Natural killer cell treated with Interleukin-12 subunit alpha and Interleukin-12 subunit beta and Interleukin-15 and Interleukin-18, amount 100 ng/mL, for 72 hours (primary cell): ENCODE data around the gene CARF. TPM values are rescaled to one million over a fixed set of nuclear protein-coding genes. Genes with fewer than 3 reads are reported as not detected.

Experiments
- ATAC-seq, 2 donors: fragments of 150-1000 bp; cut with Tn5 transposase in 1 of 2; sonication (Bioruptor Pico), chemical (Tn5 transposase) in 1 of 2; 2 replicates each; pipeline ENCODE4 v1.10.0; 2021
- DNase-seq: peaks from one replicate; pipeline ENCODE4 v3.0.0; 2022; ENCODE audit warnings: low spot score
- H3K27ac Mint-ChIP-seq, 2 donors: 1 replicate in 1 of 2; 2 replicates in 1 of 2; pipeline ENCODE4 v1.8.0; 2022; ENCODE audit warnings: mixed read lengths in 2 of 2, mild to moderate bottlenecking in 1 of 2, moderate library complexity in 1 of 2
- H3K27me3 Mint-ChIP-seq, 2 donors: 1 replicate in 1 of 2; 2 replicates in 1 of 2; pipeline ENCODE4 v1.8.0; 2022; ENCODE audit warnings: mixed read lengths in 2 of 2
- H3K36me3 Mint-ChIP-seq: one replicate; pipeline ENCODE4 v1.8.0; 2022; ENCODE audit warnings: mixed read lengths
- H3K4me1 Mint-ChIP-seq, 2 donors: 1 replicate in 1 of 2; 2 replicates in 1 of 2; pipeline ENCODE4 v1.8.0; 2022; ENCODE audit warnings: low read depth in 2 of 2, mixed read lengths in 2 of 2, mild to moderate bottlenecking in 1 of 2
- H3K4me3 Mint-ChIP-seq: one replicate; pipeline ENCODE4 v1.8.0; 2022; ENCODE audit warnings: mixed read lengths
- H3K9me3 Mint-ChIP-seq: 2 replicates; pipeline ENCODE4 v1.8.0; 2022; ENCODE audit warnings: mixed read lengths
- total RNA-seq, 2 donors: library from RNA; stranded (reverse); gene quantifications; one replicate each; pipeline ENCODE4 v1.2.3, GENCODE V29; 2022

Gene CARF
- total RNA-seq, 2 donors from 2014 or later, result 3.4 to 4.7 TPM

DNA sequence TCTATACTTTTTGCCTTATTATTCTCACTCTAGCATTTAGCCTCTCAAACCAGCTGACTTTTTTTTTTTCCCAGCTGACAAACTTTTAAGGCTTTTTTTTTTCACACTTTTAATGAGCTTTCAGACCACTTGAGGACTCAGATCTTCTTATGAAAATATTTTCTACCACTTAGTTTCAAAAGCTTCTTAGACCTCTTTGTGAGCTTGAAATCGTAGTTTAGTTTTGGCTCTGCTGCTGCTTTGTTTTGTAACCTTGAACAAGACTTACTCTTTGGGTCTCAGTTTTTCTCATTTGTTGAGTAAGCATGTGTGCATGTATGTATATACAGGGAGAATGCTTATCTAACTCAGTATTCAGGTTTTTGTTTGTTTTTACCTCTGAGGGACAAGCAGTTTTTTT lies 106.1 kb downstream of the CARF start:
- no peaks in the 10 kb centered on the region for H3K27me3 Mint-ChIP-seq
- no peaks in the 10 kb centered on the region for H3K36me3 Mint-ChIP-seq
- no peak for ATAC-seq
- no peaks in the 10 kb centered on the region for H3K9me3 Mint-ChIP-seq
- no peak for DNase-seq
- H3K27ac Mint-ChIP-seq, result peak overlapping the region in 1 of 2 donors; percentile 40
- peaks cover 16 to 30% of the 10 kb centered on the region in 2 donors for H3K4me1 Mint-ChIP-seq
- peak overlapping the region; percentile 23 for H3K4me3 Mint-ChIP-seq

DNA sequence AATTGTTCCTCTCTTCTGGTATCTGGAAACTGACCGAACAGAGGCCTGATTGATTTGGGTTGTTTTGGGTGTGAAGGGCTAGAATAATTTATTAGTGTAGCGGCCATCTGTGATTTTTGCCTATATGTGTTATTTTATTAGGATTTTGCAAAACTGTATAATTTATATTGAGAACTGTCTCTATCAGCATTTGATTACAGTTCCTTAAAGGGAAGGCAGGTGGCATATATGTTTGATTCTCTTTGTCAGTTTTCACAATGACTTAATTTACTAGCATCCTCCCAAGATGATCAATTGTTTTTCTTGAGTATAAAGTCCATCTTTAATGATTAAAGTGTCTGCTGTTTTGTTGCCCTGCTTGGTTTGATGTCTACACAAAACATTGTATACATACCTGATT lies 107.1 kb downstream of the CARF start:
- no peaks in the 10 kb centered on the region for H3K27me3 Mint-ChIP-seq
- H3K4me3 Mint-ChIP-seq, result peak overlapping the region; percentile 13
- peak overlapping the region in 1 of 2 donors; percentile 14 for H3K27ac Mint-ChIP-seq
- peaks cover 16 to 27% of the 10 kb centered on the region in 2 donors for H3K4me1 Mint-ChIP-seq
- ATAC-seq, result no peak
- H3K9me3 Mint-ChIP-seq, result no peaks in the 10 kb centered on the region
- no peaks in the 10 kb centered on the region for H3K36me3 Mint-ChIP-seq
- DNase-seq, result no peak

DNA sequence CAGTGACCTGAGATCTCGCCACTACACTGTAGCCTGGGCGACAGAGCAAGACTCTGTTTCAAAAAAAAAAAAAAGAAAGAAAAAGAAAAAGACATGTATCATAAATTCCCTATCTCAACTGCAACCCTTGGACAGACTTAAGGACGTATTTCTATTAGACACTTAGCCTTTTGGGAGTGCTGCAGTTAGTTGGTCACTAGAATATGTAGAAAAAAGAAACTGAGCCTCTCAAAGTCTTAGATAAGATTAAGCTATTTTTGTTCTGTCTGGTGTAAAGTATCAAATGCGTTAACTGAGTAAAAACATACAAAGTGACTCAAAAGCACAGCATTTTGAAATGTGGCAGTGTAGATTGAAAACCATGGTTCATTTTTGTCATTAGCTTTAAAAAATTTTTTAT lies 109.9 kb downstream of the CARF start:
- Mint-ChIP-seq H3K27me3 (no peaks in the 10 kb centered on the region), H3K4me1 (peaks cover 9 to 18% of the 10 kb centered on the region in 2 donors), H3K4me3 (no peak overlapping the region), H3K27ac (no peak overlapping the region), H3K36me3 (no peaks in the 10 kb centered on the region), H3K9me3 (no peaks in the 10 kb centered on the region)
- no peak for ATAC-seq
- DNase-seq, result no peak

- no peak overlapping the region for H3K27ac Mint-ChIP-seq
- no peaks in the 10 kb centered on the region for H3K27me3 Mint-ChIP-seq
- H3K36me3 Mint-ChIP-seq, result no peaks in the 10 kb centered on the region
- peaks cover 9 to 18% of the 10 kb centered on the region in 2 donors for H3K4me1 Mint-ChIP-seq
- H3K9me3 Mint-ChIP-seq, result no peaks in the 10 kb centered on the region
- ATAC-seq, result no peak
- H3K4me3 Mint-ChIP-seq, result no peak overlapping the region
- no peak for DNase-seq
Observed at GRCh38 chr2:203022751-203023150, 110.7 kb downstream of the CARF start.

- Mint-ChIP-seq H3K4me1 (no peaks in the 10 kb centered on the region), H3K9me3 (no peaks in the 10 kb centered on the region), H3K36me3 (no peaks in the 10 kb centered on the region), H3K4me3 (no peak overlapping the region), H3K27me3 (no peaks in the 10 kb centered on the region), H3K27ac (no peak overlapping the region)
- DNase-seq (no peak), ATAC-seq (no peak)
Observed at GRCh38 chr2:203025592-203025991, 113.5 kb downstream of the CARF start.

DNA sequence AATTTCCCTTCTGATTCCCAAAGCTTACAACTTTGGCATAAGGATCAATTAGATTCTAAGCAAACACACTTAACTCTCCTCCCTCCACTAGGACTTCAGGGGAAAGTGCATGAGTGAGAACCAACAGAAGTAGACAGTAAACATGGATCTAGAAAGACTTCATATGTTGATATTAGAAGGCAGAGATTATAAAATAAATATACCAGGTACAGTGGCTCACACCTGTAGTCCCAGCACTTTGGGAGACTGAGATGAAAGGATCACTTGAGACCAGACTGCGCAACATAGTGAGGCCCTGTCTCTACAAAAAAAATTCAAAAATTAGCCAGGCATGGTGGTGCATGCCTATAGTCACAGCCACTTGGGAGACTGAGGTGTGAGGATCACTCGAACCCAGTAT lies 118.5 kb downstream of the CARF start:
- Mint-ChIP-seq H3K36me3 (peaks cover 4% of the 10 kb centered on the region), H3K4me3 (no peak overlapping the region), H3K9me3 (no peaks in the 10 kb centered on the region), H3K27ac (no peak overlapping the region), H3K4me1 (peaks cover 9 to 15% of the 10 kb centered on the region in 2 donors), H3K27me3 (no peaks in the 10 kb centered on the region)
- ATAC-seq, result no peak
- DNase-seq, result no peak

- Mint-ChIP-seq H3K27ac (no peak overlapping the region), H3K27me3 (no peaks in the 10 kb centered on the region), H3K36me3 (peaks cover 4% of the 10 kb centered on the region), H3K4me1 (peaks cover 9 to 15% of the 10 kb centered on the region in 2 donors), H3K9me3 (no peaks in the 10 kb centered on the region), H3K4me3 (no peak overlapping the region)
- DNase-seq, result no peak
- ATAC-seq, result no peak
Observed at GRCh38 chr2:203030991-203031390, 118.9 kb downstream of the CARF start.

GRCh38 chr2:203033395-203033794 lies 121.3 kb downstream of the CARF start:
- H3K4me1 Mint-ChIP-seq, result peaks cover 9 to 15% of the 10 kb centered on the region in 2 donors
- no peaks in the 10 kb centered on the region for H3K27me3 Mint-ChIP-seq
- peak overlapping the region; percentile 9 for H3K4me3 Mint-ChIP-seq
- no peak overlapping the region for H3K27ac Mint-ChIP-seq
- DNase-seq, result no peak
- no peak for ATAC-seq
- no peaks in the 10 kb centered on the region for H3K9me3 Mint-ChIP-seq
- H3K36me3 Mint-ChIP-seq, result peaks cover 4% of the 10 kb centered on the region

DNA sequence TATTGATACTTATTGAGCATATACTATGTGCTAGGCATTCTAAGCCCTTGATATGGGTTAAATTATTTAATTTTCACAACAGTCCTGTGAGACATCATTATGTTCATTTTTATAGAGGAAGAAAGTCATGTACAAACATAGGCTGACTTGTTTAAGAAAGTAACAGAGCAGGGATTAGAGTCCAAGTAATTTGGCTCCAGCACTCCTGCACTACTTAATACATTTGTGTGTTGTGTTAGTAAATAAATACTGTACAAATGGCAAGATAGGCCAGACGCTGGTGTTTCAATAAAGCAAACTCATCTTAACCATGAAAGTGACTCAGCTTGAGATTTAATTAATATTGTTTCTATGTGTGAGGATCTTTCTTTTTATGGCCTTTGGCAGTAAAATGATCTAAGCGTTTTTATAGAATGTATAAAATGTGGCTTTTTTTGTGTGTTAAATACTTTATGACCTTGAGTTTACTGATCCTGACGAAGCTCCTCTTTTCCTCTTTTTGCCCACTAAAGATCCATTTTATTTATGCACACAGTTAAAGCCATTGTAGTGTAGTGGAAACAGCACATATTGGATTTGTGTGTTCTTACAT lies 123.9 kb downstream of the CARF start:
- ATAC-seq (no peak), DNase-seq (no peak)
- Mint-ChIP-seq H3K36me3 (peaks cover 4% of the 10 kb centered on the region), H3K9me3 (no peaks in the 10 kb centered on the region), H3K4me3 (no peak overlapping the region), H3K27me3 (no peaks in the 10 kb centered on the region), H3K27ac (no peak overlapping the region), H3K4me1 (peaks cover 12 to 15% of the 10 kb centered on the region in 2 donors)

Other genes with a start within 250 kb of the CARF start
- 1 to 10 TPM; 5.2 to 9.7 TPM for gene ICA1L, start 40.5 kb upstream of the CARF start, total RNA-seq
- 10 to 100 TPM; 76.4 to 90.2 TPM for gene WDR12, start 602 bp upstream of the CARF start, total RNA-seq
- gene NBEAL1, start 102.6 kb downstream of the CARF start, total RNA-seq, result 10 to 100 TPM; 12.3 to 19.2 TPM